BE2C (cell line): ENCODE data around the gene ADAMTSL1.

Experiments used
- DNase-seq: peaks from one replicate; pipeline ENCODE4 v3.0.0-alpha.2; 2020
- H3K27me3 ChIP-seq: fragments of 250-450 bp; sonication (Bioruptor Pico); 2 replicates; pipeline ENCODE4 v1.5.1; 2020; ENCODE audit warnings: mild to moderate bottlenecking
- H3K36me3 ChIP-seq: fragments of 250-450 bp; sonication (Bioruptor Pico); 2 replicates; pipeline ENCODE4 v1.5.1; 2020; ENCODE audit warnings: mild to moderate bottlenecking
- H3K4me1 ChIP-seq: fragments of 250-450 bp; sonication (Bioruptor Pico); 2 replicates; pipeline ENCODE4 v1.5.1; 2020
- H3K4me3 ChIP-seq: 2 replicates; pipeline ENCODE4 v1.5.1; 2011; ENCODE audit warnings: low read depth, low read length
- H3K9me3 ChIP-seq: fragments of 250-450 bp; sonication (Bioruptor Pico); 2 replicates; pipeline ENCODE4 v1.5.1; 2020
- TF ChIP-seq, protein P1 (sequence below): IDR thresholded peaks from 2 replicates; pipeline ENCODE4 v1.5.1; 2012; ENCODE audit warnings: mild to moderate bottlenecking, low read depth, low read length

ADAMTSL1 gene

DNA sequence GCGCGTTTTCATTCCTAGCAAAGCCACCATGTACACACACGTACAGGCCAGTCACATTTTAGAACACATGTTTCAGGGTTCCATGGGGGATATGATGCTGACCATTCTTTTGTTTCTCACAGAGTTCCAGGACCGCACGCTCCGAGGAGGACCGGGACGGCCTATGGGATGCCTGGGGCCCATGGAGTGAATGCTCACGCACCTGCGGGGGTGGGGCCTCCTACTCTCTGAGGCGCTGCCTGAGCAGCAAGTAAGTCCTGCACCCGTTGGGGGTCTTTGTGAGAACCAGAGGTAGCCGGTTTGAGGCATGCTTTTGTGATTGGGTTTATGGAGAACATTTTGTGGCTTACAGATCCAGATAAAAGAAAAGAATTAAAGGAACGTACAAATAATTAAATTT is 30.8 kb downstream of the ADAMTSL1 start:
- Histone ChIP-seq H3K27me3 (no peaks in the 10 kb centered on the region), H3K9me3 (no peaks in the 10 kb centered on the region), H3K4me1 (no peaks in the 10 kb centered on the region), H3K4me3 (no peak overlapping the region), H3K36me3 (no peaks in the 10 kb centered on the region)
- TF ChIP-seq, protein P1, sequence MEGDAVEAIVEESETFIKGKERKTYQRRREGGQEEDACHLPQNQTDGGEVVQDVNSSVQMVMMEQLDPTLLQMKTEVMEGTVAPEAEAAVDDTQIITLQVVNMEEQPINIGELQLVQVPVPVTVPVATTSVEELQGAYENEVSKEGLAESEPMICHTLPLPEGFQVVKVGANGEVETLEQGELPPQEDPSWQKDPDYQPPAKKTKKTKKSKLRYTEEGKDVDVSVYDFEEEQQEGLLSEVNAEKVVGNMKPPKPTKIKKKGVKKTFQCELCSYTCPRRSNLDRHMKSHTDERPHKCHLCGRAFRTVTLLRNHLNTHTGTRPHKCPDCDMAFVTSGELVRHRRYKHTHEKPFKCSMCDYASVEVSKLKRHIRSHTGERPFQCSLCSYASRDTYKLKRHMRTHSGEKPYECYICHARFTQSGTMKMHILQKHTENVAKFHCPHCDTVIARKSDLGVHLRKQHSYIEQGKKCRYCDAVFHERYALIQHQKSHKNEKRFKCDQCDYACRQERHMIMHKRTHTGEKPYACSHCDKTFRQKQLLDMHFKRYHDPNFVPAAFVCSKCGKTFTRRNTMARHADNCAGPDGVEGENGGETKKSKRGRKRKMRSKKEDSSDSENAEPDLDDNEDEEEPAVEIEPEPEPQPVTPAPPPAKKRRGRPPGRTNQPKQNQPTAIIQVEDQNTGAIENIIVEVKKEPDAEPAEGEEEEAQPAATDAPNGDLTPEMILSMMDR: no peak
- peak; percentile 5 for DNase-seq

DNA sequence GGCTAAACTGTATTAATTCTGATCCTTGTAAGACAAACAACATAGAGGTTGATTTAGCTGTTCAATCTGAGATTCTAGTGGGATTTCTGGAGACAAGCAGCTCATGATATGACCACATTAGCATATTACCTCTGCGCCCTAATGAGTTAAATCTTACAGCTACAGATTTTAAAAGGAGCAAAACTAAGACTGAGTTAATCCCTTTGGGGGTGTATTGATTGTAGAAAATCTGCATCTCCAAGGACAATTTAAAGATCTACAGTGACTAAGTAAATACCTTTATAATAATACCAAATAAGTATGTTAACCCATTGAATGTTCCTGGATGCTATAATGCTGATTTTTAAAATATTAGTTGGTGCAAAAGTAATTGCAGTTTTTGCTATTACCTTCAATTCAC is 33.2 kb downstream of the ADAMTSL1 start:
- no peaks in the 10 kb centered on the region for H3K9me3 ChIP-seq
- no peaks in the 10 kb centered on the region for H3K36me3 ChIP-seq
- H3K4me3 ChIP-seq: no peak overlapping the region
- no peaks in the 10 kb centered on the region for H3K4me1 ChIP-seq
- no peaks in the 10 kb centered on the region for H3K27me3 ChIP-seq
- TF ChIP-seq, protein P1: no peak
- no peak for DNase-seq

DNA sequence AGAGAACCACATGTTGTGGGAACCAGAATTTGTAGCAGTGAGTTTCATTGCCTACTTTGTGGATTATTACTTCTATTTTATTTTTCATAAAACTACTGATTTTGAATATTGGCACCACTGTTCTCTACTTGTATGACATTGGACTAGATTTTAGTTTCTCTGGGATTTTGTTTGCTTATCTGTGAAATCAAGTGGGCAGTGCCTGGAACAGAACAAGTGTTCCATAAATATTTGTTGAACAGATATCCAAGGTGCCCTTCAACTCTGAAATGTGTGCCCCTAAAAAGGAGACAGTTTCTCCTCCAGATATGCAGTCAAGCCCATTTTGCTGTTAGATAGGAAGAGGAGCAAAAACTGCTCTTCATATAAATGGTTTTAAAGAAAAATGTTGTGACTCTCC is 42.6 kb downstream of the ADAMTSL1 start:
- no peaks in the 10 kb centered on the region for H3K27me3 ChIP-seq
- no peaks in the 10 kb centered on the region for H3K4me1 ChIP-seq
- H3K36me3 ChIP-seq: no peaks in the 10 kb centered on the region
- no peak for DNase-seq
- TF ChIP-seq, protein P1: no peak
- no peak overlapping the region for H3K4me3 ChIP-seq
- H3K9me3 ChIP-seq: no peaks in the 10 kb centered on the region; the same call in 1 of the 2 replicates

DNA sequence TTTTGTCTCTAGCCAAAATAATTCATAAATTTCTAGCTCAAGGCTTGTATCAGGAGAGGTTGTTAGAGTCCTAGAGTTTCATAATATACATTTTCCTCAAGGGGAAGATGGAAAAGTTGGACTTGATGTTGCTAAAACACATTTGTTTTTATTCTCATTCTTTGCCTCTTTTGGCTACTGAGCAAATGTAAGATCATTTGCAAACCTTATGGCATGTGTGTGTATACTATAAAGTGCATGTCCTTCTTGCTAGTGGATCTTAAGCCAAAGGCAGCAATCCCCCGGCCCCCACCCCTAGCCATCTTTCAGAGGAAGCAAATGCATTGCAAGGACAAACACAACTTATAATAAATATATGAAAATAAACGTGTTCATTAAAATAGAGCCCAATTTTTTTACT is 43.0 kb downstream of the ADAMTSL1 start:
- H3K36me3 ChIP-seq: no peaks in the 10 kb centered on the region
- TF ChIP-seq, protein P1: no peak
- no peak overlapping the region for H3K4me3 ChIP-seq
- H3K9me3 ChIP-seq: no peaks in the 10 kb centered on the region; the same call in 1 of the 2 replicates
- H3K27me3 ChIP-seq: no peaks in the 10 kb centered on the region
- no peaks in the 10 kb centered on the region for H3K4me1 ChIP-seq
- DNase-seq: no peak

DNA sequence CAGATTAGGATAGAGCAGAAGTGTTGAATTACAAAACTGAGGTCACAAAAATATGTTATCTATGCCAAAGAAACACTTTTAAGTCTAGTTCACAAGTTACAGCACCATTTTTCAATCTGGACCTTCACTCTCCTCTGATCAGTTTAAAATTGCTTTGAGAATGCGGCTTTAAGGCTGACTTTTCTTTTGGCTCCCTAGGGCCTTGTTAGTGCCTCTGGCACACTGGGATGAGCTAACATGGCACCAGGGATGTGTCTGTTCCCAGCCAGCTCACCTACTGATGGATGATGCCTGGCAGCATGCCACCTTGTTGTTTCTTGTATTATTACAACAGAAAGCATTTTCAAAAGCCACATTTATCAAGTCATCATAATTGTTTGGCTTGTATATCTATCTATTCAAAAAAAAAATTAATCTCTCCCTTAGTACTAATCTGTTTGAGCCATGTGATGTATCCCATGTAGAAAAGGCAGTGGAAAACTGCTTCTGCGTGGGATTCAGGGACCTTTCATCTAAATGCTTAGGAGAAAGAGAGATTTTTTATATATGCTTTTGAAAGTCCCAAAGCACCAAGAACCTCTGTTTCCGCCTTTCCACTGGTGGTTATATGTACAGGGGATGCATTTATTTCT is 46.6 kb downstream of the ADAMTSL1 start:
- Histone ChIP-seq H3K4me1 (no peaks in the 10 kb centered on the region), H3K4me3 (no peak overlapping the region), H3K9me3 (no peaks in the 10 kb centered on the region; the same call in 1 of the 2 replicates), H3K27me3 (no peaks in the 10 kb centered on the region), H3K36me3 (no peaks in the 10 kb centered on the region)
- DNase-seq: peak; percentile 52
- TF ChIP-seq, protein P1: no peak

DNA sequence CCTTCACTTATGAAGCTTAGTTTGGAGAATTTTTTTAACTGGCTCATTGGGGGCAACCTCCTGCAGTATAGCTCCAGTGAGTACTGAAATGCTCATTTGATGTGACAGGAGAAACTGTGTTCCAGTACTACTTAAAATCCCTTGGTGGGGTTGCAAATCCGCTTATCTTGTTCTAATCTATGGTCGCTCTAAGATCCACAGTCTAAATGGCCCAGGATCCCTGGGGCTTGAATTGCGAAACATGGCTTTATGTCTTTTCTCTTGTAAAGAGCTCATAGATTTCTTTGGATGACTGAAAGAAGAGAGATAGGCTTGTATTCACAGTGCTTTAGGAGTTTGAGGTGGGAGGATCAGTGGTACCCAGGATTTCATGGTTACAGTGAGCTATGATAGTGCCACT is 52.7 kb downstream of the ADAMTSL1 start:
- TF ChIP-seq, protein P1: no peak
- H3K4me1 ChIP-seq: no peaks in the 10 kb centered on the region
- H3K4me3 ChIP-seq: no peak overlapping the region
- no peaks in the 10 kb centered on the region for H3K36me3 ChIP-seq
- DNase-seq: no peak
- H3K27me3 ChIP-seq: no peaks in the 10 kb centered on the region
- H3K9me3 ChIP-seq: no peaks in the 10 kb centered on the region
